Suprapubic skin (tissue), 3 donors: Measurements from ENCODE around the gene LHFPL4.

Experiments used
- CTCF ChIP-seq, 2 donors: fragments of 200-600 bp in 1 of 2; fragments of 450-650 bp in 1 of 2; sonication (generic) in 1 of 2; IDR thresholded peaks; one replicate each; pipeline ENCODE4 v1.5.1; 2016 to 2019; ENCODE audit warnings: antibody characterized with exemption in 2 of 2, mild to moderate bottlenecking in 1 of 2, moderate library complexity in 1 of 2
- POLR2A ChIP-seq, 2 donors: fragments of 450-650 bp; IDR thresholded peaks; one replicate each; pipeline ENCODE4 v1.6.1; 2017; ENCODE audit warnings: antibody characterized with exemption in 2 of 2, mild to moderate bottlenecking in 2 of 2, moderate library complexity in 2 of 2

DNA sequence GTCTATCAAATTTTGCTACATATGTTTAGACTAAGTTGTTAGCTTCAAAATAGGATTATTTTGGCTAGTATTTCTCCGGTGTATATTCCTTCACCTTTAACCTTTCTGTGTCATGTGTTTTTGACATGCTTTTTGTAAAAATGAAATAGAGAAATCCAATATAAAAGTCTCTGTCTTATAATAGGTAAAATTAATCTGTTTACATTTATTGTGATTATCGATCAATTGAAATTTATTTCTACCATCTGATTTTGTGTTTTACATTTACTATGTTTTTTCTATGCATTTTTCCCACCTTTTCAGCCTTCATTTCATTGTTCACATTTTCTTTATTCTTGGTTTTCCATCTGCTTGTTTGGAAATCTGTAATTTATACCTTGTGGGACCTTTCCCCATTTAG is 11.7 kb upstream of the LHFPL4 start:
- TF ChIP-seq POLR2A (IDR thresholded peaks at IDR 0.05) (no peak), CTCF (IDR thresholded peaks at IDR 0.05) (no peak)
